IMR-90 (cell line): ENCODE data around the gene CAGE1. TPM values are rescaled to one million over a fixed set of nuclear protein-coding genes. Genes with fewer than 3 reads are reported as not detected.
A peak's percentile ranks its signal among the peaks of the same experiment; 100 is the strongest.

Experiments used
- ATAC-seq: fragments of 200-7000 bp; cut with Tn5 transposase; 2 replicates; pipeline ENCODE4 v1.9.1; 2020; ENCODE audit warnings: low read depth, mild to moderate bottlenecking, moderate library complexity
- BruUV-seq: library from RNA; stranded (reverse); fragments of 400-500 nt; replicated peaks from 2 replicates; lab custom pipeline; 2021; lab: Mats Ljungman, UMichigan
- CTCF ChIA-PET: fragments of 300-600 bp; formaldehyde crosslinking; extraction: SDS; loops from one replicate; lab custom pipeline; 2021; ENCODE audit warnings: antibody characterized with exemption; lab: Yijun Ruan, JAX
- POLR2A ChIA-PET: fragments of 300-600 bp; sonication (Branson Sonifier 250); formaldehyde crosslinking; loops from one replicate; lab custom pipeline; 2022; ENCODE audit warnings: antibody characterized with exemption; ENCODE audit not compliant: unreplicated experiment; lab: Charles Lee
- DNase-seq: peaks from one replicate; pipeline ENCODE4 v3.0.0; 2013
- H2AFZ ChIP-seq: replicated peaks from 2 replicates; pipeline ENCODE3; 2013; ENCODE audit warnings: low read length, mild to moderate bottlenecking; ENCODE audit not compliant: poor library complexity
- H2AK5ac ChIP-seq: 2 replicates; pipeline ENCODE4 v1.6.1; 2013; ENCODE audit warnings: low read depth, low read length, inconsistent platforms
- H2AK9ac ChIP-seq: replicated peaks from 2 replicates; pipeline ENCODE3; 2013; ENCODE audit warnings: mild to moderate bottlenecking, low read depth, low read length, moderate library complexity; ENCODE audit not compliant: poor library complexity
- H2BK120ac ChIP-seq: 2 replicates; pipeline ENCODE4 v1.6.1; 2013; ENCODE audit warnings: low read depth, low read length, inconsistent platforms
- H2BK15ac ChIP-seq: 3 replicates; pipeline ENCODE4 v1.6.1; 2013; ENCODE audit warnings: low read depth, low read length, inconsistent platforms
- H2BK20ac ChIP-seq: 2 replicates; pipeline ENCODE4 v1.6.1; 2013; ENCODE audit warnings: low read depth, mild to moderate bottlenecking, inconsistent platforms, low read length, moderate library complexity
- H2BK5ac ChIP-seq: 2 replicates; pipeline ENCODE4 v1.6.1; 2013; ENCODE audit warnings: mild to moderate bottlenecking, low read depth, low read length, inconsistent platforms; ENCODE audit not compliant: poor library complexity, severe bottlenecking
- H3K14ac ChIP-seq: replicated peaks from 2 replicates; pipeline ENCODE4 v1.6.1; 2013; ENCODE audit warnings: low read depth, low read length, inconsistent platforms
- H3K18ac ChIP-seq: 2 replicates; pipeline ENCODE4 v1.6.1; 2013; ENCODE audit warnings: low read depth, low read length, control low read depth
- H3K23ac ChIP-seq: 2 replicates; pipeline ENCODE4 v1.6.1; 2013; ENCODE audit warnings: low read depth, low read length, inconsistent platforms
- H3K27ac ChIP-seq: 2 replicates; pipeline ENCODE4 v1.5.1; 2013; ENCODE audit warnings: mild to moderate bottlenecking, control low read depth, low read length; ENCODE audit not compliant: insufficient read depth
- H3K27me3 ChIP-seq: 2 replicates; pipeline ENCODE4 v1.6.1; 2013; ENCODE audit warnings: low read length; ENCODE audit not compliant: control insufficient read depth, insufficient read depth
- H3K36me3 ChIP-seq: 2 replicates; pipeline ENCODE4 v1.6.1; 2013; ENCODE audit warnings: low read length, mixed read lengths; ENCODE audit not compliant: control insufficient read depth, insufficient read depth
- H3K4ac ChIP-seq: 2 replicates; pipeline ENCODE4 v1.6.1; 2013; ENCODE audit warnings: low read depth, low read length, inconsistent platforms
- H3K4me1 ChIP-seq: 2 replicates; pipeline ENCODE4 v1.6.1; 2013; ENCODE audit warnings: low read length, mixed read lengths; ENCODE audit not compliant: control insufficient read depth, insufficient read depth
- H3K4me2 ChIP-seq: 2 replicates; pipeline ENCODE4 v1.6.1; 2013; ENCODE audit warnings: low read depth, mild to moderate bottlenecking, control low read depth, low read length, moderate library complexity
- H3K4me3 ChIP-seq: 2 replicates; pipeline ENCODE4 v1.5.1; 2013; ENCODE audit warnings: low read depth, mild to moderate bottlenecking, control low read depth, low read length, moderate library complexity; ENCODE audit not compliant: insufficient read depth
- H3K56ac ChIP-seq: 2 replicates; pipeline ENCODE4 v1.6.1; 2013; ENCODE audit warnings: low read length, inconsistent platforms; ENCODE audit not compliant: insufficient read depth; ENCODE audit errors: extremely low read depth
- H3K79me1 ChIP-seq, 2 experiments: 2 replicates each; pipeline ENCODE4 v1.6.1; 2013; ENCODE audit warnings: low read length in 2 of 2, inconsistent platforms in 1 of 2, low read depth in 1 of 2
- H3K9ac ChIP-seq: 2 replicates; pipeline ENCODE4 v1.6.1; 2013; ENCODE audit warnings: low read depth, low read length, control low read depth
- H3K9me1 ChIP-seq: 2 replicates; pipeline ENCODE4 v1.6.1; 2013; ENCODE audit warnings: low read length, inconsistent platforms; ENCODE audit not compliant: insufficient read depth
- H3K9me3 ChIP-seq: 2 replicates; pipeline ENCODE4 v1.6.1; 2013; ENCODE audit warnings: low read length; ENCODE audit not compliant: control insufficient read depth, insufficient read depth
- H4K20me1 ChIP-seq: 2 replicates; pipeline ENCODE4 v1.6.1; 2013; ENCODE audit warnings: low read length, inconsistent platforms; ENCODE audit not compliant: insufficient read depth
- H4K5ac ChIP-seq: 2 replicates; pipeline ENCODE4 v1.6.1; 2013; ENCODE audit warnings: mild to moderate bottlenecking, low read depth, low read length, control low read depth
- H4K8ac ChIP-seq, 2 experiments: 2 replicates each; pipeline ENCODE4 v1.6.1; 2013; ENCODE audit warnings: low read depth in 2 of 2, low read length in 2 of 2, control low read depth in 1 of 2, inconsistent platforms in 1 of 2
- H4K91ac ChIP-seq: 2 replicates; pipeline ENCODE4 v1.6.1; 2013; ENCODE audit warnings: low read depth, low read length, inconsistent platforms; ENCODE audit not compliant: insufficient read depth
- CHD1 ChIP-seq: IDR thresholded peaks from 2 replicates; pipeline ENCODE4 v1.6.1; 2012; ENCODE audit warnings: low read depth, low read length, improper control_type of control experiment
- WGBS, 2 experiments: methylation state at CpG; one replicate each; pipeline versions ENCODE4 v1.1.5 to v1.1.7; 2013; ENCODE audit warnings: missing lambda C conversion rate in 2 of 2; ENCODE audit not compliant: insufficient read length in 1 of 2; ENCODE audit errors: extremely low coverage in 2 of 2; 5-methylcytosine and 5-hydroxymethylcytosine counted together
- dilution Hi-C: fragments of 300-500 bp; cut with HindIII; formaldehyde crosslinking; loops from one replicate; pipeline ENCODE4 v1.14.3; 2018; ENCODE audit warnings: low sequenced_read_pairs; ENCODE audit not compliant: unreplicated experiment
- in situ Hi-C: fragments of 300-500 bp; cut with MboI; formaldehyde crosslinking; loops from 3 replicates; pipeline ENCODE4 v1.14.3; 2019; ENCODE audit warnings: low sequenced_read_pairs, inconsistent platforms, mixed read lengths
- intact Hi-C: fragments of 100-400 bp; cut with micrococcal nuclease; formaldehyde crosslinking; loops from 2 replicates; pipeline ENCODE4 v1.10.0; 2022
- polyA plus RNA-seq, 3 experiments: library from polyadenylated mRNA; depleted of rRNA; stranded (reverse); fragments of >200 nt; gene quantifications; 2 replicates each; pipeline ENCODE4 v1.2.3, GENCODE V29; 2012; ENCODE audit warnings: low replicate concordance in 1 of 3
- total RNA-seq: library from RNA; depleted of rRNA; stranded (reverse); fragments of >200 nt; gene quantifications from 2 replicates; pipeline ENCODE4 v1.2.3, GENCODE V29; 2012

CAGE1 gene
- total and polyA plus RNA-seq, 2 of the 4 experiments (the other 2 are of a cell fraction) = not detected

DNA sequence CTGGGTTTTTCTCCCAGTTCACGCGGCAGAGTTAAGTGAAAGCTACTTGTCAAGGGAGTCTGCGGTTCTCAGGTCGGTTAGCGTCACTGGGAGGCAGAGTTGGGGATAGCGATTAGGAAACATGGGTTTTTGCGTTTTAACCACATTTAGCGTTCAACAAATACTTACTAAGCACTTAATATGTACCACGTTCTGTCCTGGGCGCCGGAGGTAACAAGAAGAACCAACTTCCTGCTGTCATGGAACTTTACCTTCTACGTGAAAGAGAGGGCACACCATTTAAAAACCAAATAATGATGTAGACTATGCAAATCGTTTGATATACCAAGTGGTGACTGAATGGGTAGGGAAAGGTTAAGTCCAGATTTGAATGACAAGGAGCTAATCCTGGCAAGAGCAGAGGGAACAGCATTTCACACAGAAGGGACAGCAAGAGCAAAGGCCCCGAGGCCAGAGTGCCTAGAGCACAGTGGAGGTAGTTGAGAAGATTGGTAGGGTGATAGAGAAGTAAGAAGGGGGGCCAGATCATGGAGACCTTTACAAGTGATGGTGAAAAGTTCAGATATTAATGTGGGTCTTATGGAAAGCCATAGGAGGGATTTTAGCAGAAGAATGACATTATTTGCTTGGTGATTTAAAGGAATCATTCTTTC, 810 bp upstream of the CAGE1 start:
- no peak overlapping the region for H2BK120ac ChIP-seq
- no peak overlapping the region for H3K18ac ChIP-seq
- H2AK5ac ChIP-seq = peak overlapping the region; percentile 54; the same call in 1 of the 2 replicates
- H2AK9ac ChIP-seq = peak overlapping the region; percentile 97
- H3K4me1 ChIP-seq = no peaks in the 10 kb centered on the region
- BruUV-seq = no TSS peak
- peaks cover 19 to 29% of the 10 kb centered on the region in 2 experiments for H3K79me1 ChIP-seq
- H3K4ac ChIP-seq = peak overlapping the region; percentile 62
- in situ Hi-C loops (loop anchor here (10.0 kb wide), 1 partner anchor 86 kb away; no protein-coding TSS in a partner anchor), dilution Hi-C loops (no loop called here), intact Hi-C loops (loop anchor here (1.0 to 2.0 kb wide), 2 partner anchors 114 to 200 kb away; partner anchors contain the start of gene SNRNP48)
- POLR2A ChIA-PET = no interaction called here
- H2BK5ac ChIP-seq = peak overlapping the region; percentile 37
- TF ChIP-seq CHD1 = no peak
- peak overlapping the region; percentile 69 for H3K27ac ChIP-seq
- H3K36me3 ChIP-seq = peaks cover 3% of the 10 kb centered on the region; the same call in 1 of the 2 replicates
- H4K8ac ChIP-seq = peak overlapping the region; percentile 74 to 87; a peak in 3 of 4 replicates
- H3K27me3 ChIP-seq = no peaks in the 10 kb centered on the region
- H3K9me1 ChIP-seq = no peaks in the 10 kb centered on the region; the same call in 1 of the 2 replicates
- peak overlapping the region; percentile 8; the same call in 1 of the 2 replicates for H2BK20ac ChIP-seq
- H3K4me2 ChIP-seq = peak overlapping the region; percentile 82
- no peak overlapping the region for H4K91ac ChIP-seq
- peak overlapping the region; percentile 10; the same call in 1 of the 2 replicates for H4K5ac ChIP-seq
- H3K4me3 ChIP-seq = peak overlapping the region; percentile 67
- no peak for DNase-seq
- peak overlapping the region; percentile 83 for H3K56ac ChIP-seq
- no peak overlapping the region for H2BK15ac ChIP-seq
- H2AFZ ChIP-seq = peak overlapping the region; percentile 100
- WGBS, 2 experiments = no CpG with 5 or more reads among the region's 14 CpGs
- peak overlapping the region; percentile 91 for H3K23ac ChIP-seq
- peak overlapping the region; percentile 73 for H3K9ac ChIP-seq
- CTCF ChIA-PET = interaction anchor here (1.2 to 1.5 kb wide), 3 partner anchors 10 to 71 kb away, joined by 3 to 4 read pairs (median 3); no protein-coding TSS in a partner anchor
- H3K9me3 ChIP-seq = no peaks in the 10 kb centered on the region
- peak overlapping the region; percentile 91 for H3K14ac ChIP-seq
- ATAC-seq = no peak
- peaks cover 6% of the 10 kb centered on the region; the same call in 1 of the 2 replicates for H4K20me1 ChIP-seq
